Vagina (tissue), 2 donors: Measurements from ENCODE around the gene IL6ST.

ENCODE experiments used
- CTCF ChIP-seq, 3 experiments: fragments of 450-650 bp in 2 of 3; fragments of 200-600 bp in 1 of 3; sonication (generic) in 1 of 3; IDR thresholded peaks; one replicate each; pipeline ENCODE4 v1.5.1; 2017 to 2019; ENCODE audit warnings: antibody characterized with exemption in 3 of 3, mild to moderate bottlenecking in 2 of 3, moderate library complexity in 2 of 3
- POLR2A ChIP-seq, 2 donors: fragments of 450-650 bp; IDR thresholded peaks; one replicate each; pipeline ENCODE4 v1.6.1; 2017; ENCODE audit warnings: antibody characterized with exemption in 2 of 2, mild to moderate bottlenecking in 2 of 2, moderate library complexity in 2 of 2
- POLR2AphosphoS5 ChIP-seq, 2 donors: sonication (generic); formaldehyde crosslinking; IDR thresholded peaks; one replicate each; pipeline ENCODE4 v1.9.0; 2017; ENCODE audit warnings: antibody characterized with exemption in 2 of 2, mild to moderate bottlenecking in 2 of 2, low read depth in 1 of 2; ENCODE audit not compliant: insufficient read depth in 1 of 2

- TF ChIP-seq CTCF (IDR thresholded peaks at IDR 0.05): no peak
- TF ChIP-seq POLR2AphosphoS5 (IDR thresholded peaks at IDR 0.05; ENCODE audit: insufficient read depth in 1 of 2, low read depth in 1 of 2): no peak
- no peak for TF ChIP-seq POLR2A (IDR thresholded peaks at IDR 0.05)
Measured at GRCh38 chr5:56037531-56038010, 42.8 kb upstream of the IL6ST start.
